Measurements from ENCODE around the gene SLF2. TPM values are rescaled to one million over a fixed set of nuclear protein-coding genes. Genes with fewer than 3 reads are reported as not detected.

SLF2 gene
- total RNA-seq, 1 experiment from 2014 or later = 11.1 TPM

- H3K27me3 ChIP-seq (ENCODE audit: control insufficient read depth, insufficient read depth, low read length) = no peaks in the 10 kb centered on the region
- peak; percentile 37 for DNase-seq
- H3K4me3 ChIP-seq (ENCODE audit: insufficient read depth, low read depth, low read length) = no peak overlapping the region
- H3K36me3 ChIP-seq (replicated peaks; ENCODE audit: control insufficient read depth, insufficient read depth, low read length) = peaks cover 4% of the 10 kb centered on the region
Observed at GRCh38 chr10:100982916-100983830, 70.4 kb downstream of the SLF2 start.

GRCh38 chr10:100983868-100984671, 71.3 kb downstream of the SLF2 start:
- Histone ChIP-seq H3K36me3 (replicated peaks; ENCODE audit: control insufficient read depth, insufficient read depth, low read length) (peaks cover 6% of the 10 kb centered on the region), H3K4me3 (ENCODE audit: insufficient read depth, low read depth, low read length) (no peak overlapping the region)

GRCh38 chr10:100984672-100985177, 72.0 kb downstream of the SLF2 start:
- Histone ChIP-seq H3K36me3 (replicated peaks; ENCODE audit: control insufficient read depth, insufficient read depth, low read length) (peaks cover 13% of the 10 kb centered on the region), H3K4me3 (ENCODE audit: insufficient read depth, low read depth, low read length) (no peak overlapping the region), H3K27me3 (ENCODE audit: control insufficient read depth, insufficient read depth, low read length) (no peaks in the 10 kb centered on the region)
- no peak for DNase-seq

More at GRCh38 chr10:100983868-100984671, 71.3 kb downstream of the SLF2 start:
- H3K27me3 ChIP-seq (ENCODE audit: control insufficient read depth, insufficient read depth, low read length) = no peaks in the 10 kb centered on the region
- DNase-seq = no peak

- no peaks in the 10 kb centered on the region for H3K27me3 ChIP-seq (ENCODE audit: control insufficient read depth, insufficient read depth, low read length)
- no peak for DNase-seq
- H3K4me3 ChIP-seq (ENCODE audit: insufficient read depth, low read depth, low read length) = no peak overlapping the region
- peaks cover 15% of the 10 kb centered on the region for H3K36me3 ChIP-seq (replicated peaks; ENCODE audit: control insufficient read depth, insufficient read depth, low read length)
Observed at GRCh38 chr10:100985336-100985735, 72.6 kb downstream of the SLF2 start.

GRCh38 chr10:100986623-100986951, 73.8 kb downstream of the SLF2 start:
- H3K27me3 ChIP-seq (ENCODE audit: control insufficient read depth, insufficient read depth, low read length) = no peaks in the 10 kb centered on the region
- H3K4me3 ChIP-seq (ENCODE audit: insufficient read depth, low read depth, low read length) = peak overlapping the region; percentile 93
- peaks cover 25% of the 10 kb centered on the region for H3K36me3 ChIP-seq (replicated peaks; ENCODE audit: control insufficient read depth, insufficient read depth, low read length)
- DNase-seq = no peak

GRCh38 chr10:100986952-100987684, 74.4 kb downstream of the SLF2 start, which contains the start of the genes MRPL43 and TWNK:
Gene MRPL43, minus strand, starts transcription at chr10:100987497. Its CDS starts 54 bp downstream, at chr10:100987443.
Gene TWNK, plus strand, starts transcription at chr10:100987543. Its CDS starts 668 bp downstream, at chr10:100988211.
- H3K27me3 ChIP-seq (ENCODE audit: control insufficient read depth, insufficient read depth, low read length) = no peaks in the 10 kb centered on the region
- peak; percentile 96 for DNase-seq
- H3K4me3 ChIP-seq (ENCODE audit: insufficient read depth, low read depth, low read length) = peak within 1 kb of the TSS; percentile 93
- peaks cover 25% of the 10 kb centered on the region for H3K36me3 ChIP-seq (replicated peaks; ENCODE audit: control insufficient read depth, insufficient read depth, low read length)

GRCh38 chr10:100987685-100988049, 74.9 kb downstream of the SLF2 start:
- DNase-seq = no peak
- Histone ChIP-seq H3K36me3 (replicated peaks; ENCODE audit: control insufficient read depth, insufficient read depth, low read length) (peaks cover 26% of the 10 kb centered on the region), H3K4me3 (ENCODE audit: insufficient read depth, low read depth, low read length) (peak overlapping the region; percentile 93), H3K27me3 (ENCODE audit: control insufficient read depth, insufficient read depth, low read length) (no peaks in the 10 kb centered on the region)

GRCh38 chr10:100988166-100988565, 75.4 kb downstream of the SLF2 start:
- H3K4me3 ChIP-seq (ENCODE audit: insufficient read depth, low read depth, low read length) = peak overlapping the region; percentile 93
- no peaks in the 10 kb centered on the region for H3K27me3 ChIP-seq (ENCODE audit: control insufficient read depth, insufficient read depth, low read length)
- DNase-seq = no peak
- peaks cover 26% of the 10 kb centered on the region for H3K36me3 ChIP-seq (replicated peaks; ENCODE audit: control insufficient read depth, insufficient read depth, low read length)

- no peak for DNase-seq
- H3K36me3 ChIP-seq (replicated peaks; ENCODE audit: control insufficient read depth, insufficient read depth, low read length) = peaks cover 35% of the 10 kb centered on the region
- no peaks in the 10 kb centered on the region for H3K27me3 ChIP-seq (ENCODE audit: control insufficient read depth, insufficient read depth, low read length)
- H3K4me3 ChIP-seq (ENCODE audit: insufficient read depth, low read depth, low read length) = no peak overlapping the region
Observed at GRCh38 chr10:100989088-100989487, 76.3 kb downstream of the SLF2 start.

GRCh38 chr10:100993986-100994708, 81.4 kb downstream of the SLF2 start:
- H3K4me3 ChIP-seq (ENCODE audit: insufficient read depth, low read depth, low read length) = no peak overlapping the region
- peaks cover 33% of the 10 kb centered on the region for H3K36me3 ChIP-seq (replicated peaks; ENCODE audit: control insufficient read depth, insufficient read depth, low read length)
- H3K27me3 ChIP-seq (ENCODE audit: control insufficient read depth, insufficient read depth, low read length) = no peaks in the 10 kb centered on the region
- peak; percentile 81 for DNase-seq

- no peak for DNase-seq
- Histone ChIP-seq H3K27me3 (ENCODE audit: control insufficient read depth, insufficient read depth, low read length) (no peaks in the 10 kb centered on the region), H3K36me3 (replicated peaks; ENCODE audit: control insufficient read depth, insufficient read depth, low read length) (peaks cover 27% of the 10 kb centered on the region), H3K4me3 (ENCODE audit: insufficient read depth, low read depth, low read length) (no peak overlapping the region)
Observed at GRCh38 chr10:100995181-100995580, 82.4 kb downstream of the SLF2 start.

- Histone ChIP-seq H3K36me3 (replicated peaks; ENCODE audit: control insufficient read depth, insufficient read depth, low read length) (peaks cover 14% of the 10 kb centered on the region), H3K27me3 (ENCODE audit: control insufficient read depth, insufficient read depth, low read length) (no peaks in the 10 kb centered on the region), H3K4me3 (ENCODE audit: insufficient read depth, low read depth, low read length) (peak overlapping the region; percentile 95)
- DNase-seq = peak; percentile 97
Observed at GRCh38 chr10:100996678-100997359, 84.1 kb downstream of the SLF2 start.
